Measurements from ENCODE around the gene TMEM134. TPM values are rescaled to one million over a fixed set of nuclear protein-coding genes. Genes with fewer than 3 reads are reported as not detected.

TMEM134 gene
- total and polyA plus RNA-seq, 10 of the 15 experiments (the other 5 are each of a cell fraction or from before 2014, with no cell fraction given), result 1.6 to 93.8 (median 27.8) TPM

- TF ChIP-seq IRF5 (IDR thresholded peaks at IDR 0.05; ENCODE audit: borderline replicate concordance), result no peak
- TF ChIP-seq BHLHE40 (IDR thresholded peaks at IDR 0.05; ENCODE audit: borderline replicate concordance in 1 of 2, low read depth in 2 of 2, low read length in 1 of 2), result peak; percentile 43 to 62; a peak in 3 of 4 replicates
- peak; percentile 97 for TF ChIP-seq ATF3 (IDR thresholded peaks at IDR 0.05; ENCODE audit: borderline replicate concordance, extremely low read depth, low read depth, low read length)
- no peak for TF ChIP-seq CHD1 (IDR thresholded peaks at IDR 0.05; ENCODE audit: low read depth, low read length)
- peak; percentile 62; the same call in 1 of the 2 replicates for TF ChIP-seq RB1 (IDR thresholded peaks at IDR 0.05; ENCODE audit: borderline replicate concordance)
- no peak for TF ChIP-seq PAX8 (IDR thresholded peaks at IDR 0.05)
- TF ChIP-seq ZNF687 (IDR thresholded peaks at IDR 0.05), result no peak
- peak; percentile 66 for TF ChIP-seq POLR2AphosphoS2 (IDR thresholded peaks at IDR 0.05; ENCODE audit: low read depth, low read length)
- no peak for TF ChIP-seq KAT2A (conservative IDR thresholded peaks at IDR 0.05; ENCODE audit: control insufficient read depth, low read depth, low read length)
- no peak for TF ChIP-seq STAT3 (IDR thresholded peaks at IDR 0.05; ENCODE audit: low read depth, low read length)
- TF ChIP-seq NKRF (conservative IDR thresholded peaks at IDR 0.05), result peak; percentile 84
- no peak for TF ChIP-seq RCOR1 (conservative IDR thresholded peaks at IDR 0.05; ENCODE audit: low read depth, low read length)
- 0 out of 2 replicates have a peak, but pooled peaks have one; percentile 43 for TF ChIP-seq GATAD2B (conservative IDR thresholded peaks at IDR 0.05; ENCODE audit: low read depth)
- TF ChIP-seq NRF1 (conservative IDR thresholded peaks at IDR 0.05; ENCODE audit: low read depth, low read length), result no peak
- no peak for TF ChIP-seq MEF2B (IDR thresholded peaks at IDR 0.05; ENCODE audit: partially characterized antibody, poor library complexity, severe bottlenecking)
- peak; percentile 67 for TF ChIP-seq TAF1 (IDR thresholded peaks at IDR 0.05; ENCODE audit: borderline replicate concordance, low read depth, low read length)
- peak; percentile 67 for TF ChIP-seq DPF2 (IDR thresholded peaks at IDR 0.05)
- TF ChIP-seq SUPT20H (IDR thresholded peaks at IDR 0.05; ENCODE audit: borderline replicate concordance, control insufficient read depth, low read depth, low read length), result no peak
- TF ChIP-seq IRF4 (IDR thresholded peaks at IDR 0.05; ENCODE audit: low read depth, low read length), result 0 out of 2 replicates have a peak, but pooled peaks have one; percentile 37
- no peak for TF ChIP-seq ZSCAN29 (IDR thresholded peaks at IDR 0.05)
- no peak for TF ChIP-seq TCF7 (IDR thresholded peaks at IDR 0.05; ENCODE audit: borderline replicate concordance)
- peak; percentile 76 for TF ChIP-seq SP1 (IDR thresholded peaks at IDR 0.05; ENCODE audit: low read depth, low read length)
These were observed 40.7 kb downstream of the TMEM134 start, which contains the start of gene RPS6KB2 (continued) for GRCh38 chr11:67428052-67429001.

All from GM12878 (cell line).